Stomach (tissue), 4 donors: ENCODE data around the gene SCRN1.

ENCODE experiments used
- EP300 ChIP-seq: sonication (generic); formaldehyde crosslinking; IDR thresholded peaks from one replicate; pipeline ENCODE4 v1.6.1; 2017; ENCODE audit warnings: antibody characterized with exemption
- TF ChIP-seq, protein P1 (sequence below), 7 experiments: fragments of 450-650 bp in 4 of 7; fragments of 200-600 bp in 3 of 7; sonication (generic) in 3 of 7; IDR thresholded peaks; one replicate each; pipeline ENCODE4 v1.5.1; 2016 to 2019; ENCODE audit warnings: antibody characterized with exemption in 7 of 7, control low read depth in 2 of 7, mild to moderate bottlenecking in 1 of 7

DNA sequence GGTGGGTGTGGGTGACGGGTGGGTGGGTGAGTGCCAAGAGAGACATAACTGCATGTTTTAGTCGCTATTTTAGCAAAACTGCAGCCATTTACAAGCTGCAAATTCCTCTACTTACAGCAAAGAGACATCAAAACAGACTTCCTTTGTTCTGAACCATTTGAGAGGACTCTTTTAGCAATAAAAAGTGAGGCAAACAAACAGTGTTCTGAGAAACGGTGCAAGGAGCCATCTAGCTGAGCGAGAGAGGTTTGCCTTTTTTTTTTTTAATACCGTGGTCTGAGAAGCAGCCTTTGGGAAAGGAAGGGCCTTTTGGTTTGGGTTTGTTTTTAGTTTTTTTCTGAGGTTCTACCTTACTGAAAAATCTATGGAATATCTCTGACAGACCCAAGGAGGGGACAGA is 62.9 kb downstream of the SCRN1 start:
- TF ChIP-seq EP300: no peak
- TF ChIP-seq, protein P1, sequence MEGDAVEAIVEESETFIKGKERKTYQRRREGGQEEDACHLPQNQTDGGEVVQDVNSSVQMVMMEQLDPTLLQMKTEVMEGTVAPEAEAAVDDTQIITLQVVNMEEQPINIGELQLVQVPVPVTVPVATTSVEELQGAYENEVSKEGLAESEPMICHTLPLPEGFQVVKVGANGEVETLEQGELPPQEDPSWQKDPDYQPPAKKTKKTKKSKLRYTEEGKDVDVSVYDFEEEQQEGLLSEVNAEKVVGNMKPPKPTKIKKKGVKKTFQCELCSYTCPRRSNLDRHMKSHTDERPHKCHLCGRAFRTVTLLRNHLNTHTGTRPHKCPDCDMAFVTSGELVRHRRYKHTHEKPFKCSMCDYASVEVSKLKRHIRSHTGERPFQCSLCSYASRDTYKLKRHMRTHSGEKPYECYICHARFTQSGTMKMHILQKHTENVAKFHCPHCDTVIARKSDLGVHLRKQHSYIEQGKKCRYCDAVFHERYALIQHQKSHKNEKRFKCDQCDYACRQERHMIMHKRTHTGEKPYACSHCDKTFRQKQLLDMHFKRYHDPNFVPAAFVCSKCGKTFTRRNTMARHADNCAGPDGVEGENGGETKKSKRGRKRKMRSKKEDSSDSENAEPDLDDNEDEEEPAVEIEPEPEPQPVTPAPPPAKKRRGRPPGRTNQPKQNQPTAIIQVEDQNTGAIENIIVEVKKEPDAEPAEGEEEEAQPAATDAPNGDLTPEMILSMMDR (IDR thresholded peaks at IDR 0.05): no peak
